Measurements from ENCODE around the gene DIP2A.

The DIP2A gene

GRCh38 chr21:46549650-46550049, 91.0 kb downstream of the DIP2A start:
- no peak for FAIRE-seq
- DNase-seq (ENCODE audit: extremely low spot score, insufficient read length, low read depth) = no peak

GRCh38 chr21:46550116-46550941, 91.6 kb downstream of the DIP2A start:
- DNase-seq (ENCODE audit: extremely low spot score, insufficient read length, low read depth) = no peak
- peak; percentile 64 for FAIRE-seq

GRCh38 chr21:46551636-46552241, 93.0 kb downstream of the DIP2A start:
- FAIRE-seq (no peak), DNase-seq (ENCODE audit: extremely low spot score, insufficient read length, low read depth) (no peak)

- DNase-seq (ENCODE audit: extremely low spot score, insufficient read length, low read depth) = no peak
- FAIRE-seq = no peak
Measured at GRCh38 chr21:46552274-46552673, 93.6 kb downstream of the DIP2A start.

- no peak for DNase-seq (ENCODE audit: extremely low spot score, insufficient read length, low read depth)
- FAIRE-seq = no peak
Measured at GRCh38 chr21:46552865-46553379, 94.2 kb downstream of the DIP2A start.

- DNase-seq (ENCODE audit: extremely low spot score, insufficient read length, low read depth) = no peak
- FAIRE-seq = no peak
Measured at GRCh38 chr21:46553993-46554392, 95.3 kb downstream of the DIP2A start.

- DNase-seq (ENCODE audit: extremely low spot score, insufficient read length, low read depth) (no peak), FAIRE-seq (no peak)
Measured at GRCh38 chr21:46554431-46555224, 95.9 kb downstream of the DIP2A start.

- FAIRE-seq = no peak
- DNase-seq (ENCODE audit: extremely low spot score, insufficient read length, low read depth) = no peak
Measured at GRCh38 chr21:46555225-46555617, 96.5 kb downstream of the DIP2A start.

GRCh38 chr21:46555678-46556077, 97.0 kb downstream of the DIP2A start:
- DNase-seq (ENCODE audit: extremely low spot score, insufficient read length, low read depth) (no peak), FAIRE-seq (no peak)

GRCh38 chr21:46556802-46557201, 98.1 kb downstream of the DIP2A start:
- FAIRE-seq (no peak), DNase-seq (ENCODE audit: extremely low spot score, insufficient read length, low read depth) (no peak)

GRCh38 chr21:46557469-46557868, 98.8 kb downstream of the DIP2A start:
- no peak for DNase-seq (ENCODE audit: extremely low spot score, insufficient read length, low read depth)
- FAIRE-seq = no peak

GRCh38 chr21:46557919-46558392, 99.3 kb downstream of the DIP2A start:
- FAIRE-seq (no peak), DNase-seq (ENCODE audit: extremely low spot score, insufficient read length, low read depth) (no peak)

- FAIRE-seq = peak; percentile 67
- peak; percentile 25 for DNase-seq (ENCODE audit: extremely low spot score, insufficient read length, low read depth)
Measured at GRCh38 chr21:46559291-46559983, 100.7 kb downstream of the DIP2A start.

- FAIRE-seq (no peak), DNase-seq (ENCODE audit: extremely low spot score, insufficient read length, low read depth) (no peak)
Measured at GRCh38 chr21:46560568-46561444, 102.1 kb downstream of the DIP2A start.

GRCh38 chr21:46561445-46562090, 102.9 kb downstream of the DIP2A start:
- DNase-seq (ENCODE audit: extremely low spot score, insufficient read length, low read depth) = no peak
- no peak for FAIRE-seq

- DNase-seq (ENCODE audit: extremely low spot score, insufficient read length, low read depth) (no peak), FAIRE-seq (no peak)
Measured at GRCh38 chr21:46562472-46562871, 103.8 kb downstream of the DIP2A start.

- FAIRE-seq (no peak), DNase-seq (ENCODE audit: extremely low spot score, insufficient read length, low read depth) (no peak)
Measured at GRCh38 chr21:46562964-46563607, 104.4 kb downstream of the DIP2A start.

GRCh38 chr21:46564391-46564790, 105.7 kb downstream of the DIP2A start:
- DNase-seq (ENCODE audit: extremely low spot score, insufficient read length, low read depth) (no peak), FAIRE-seq (no peak)
